Measurements from ENCODE around the gene MLH3. TPM values are rescaled to one million over a fixed set of nuclear protein-coding genes. Genes with fewer than 3 reads are reported as not detected.

Gene MLH3
- polyA plus RNA-seq, 1 of the 3 experiments (the other 2 are of a cell fraction), result 3.8 TPM

DNA sequence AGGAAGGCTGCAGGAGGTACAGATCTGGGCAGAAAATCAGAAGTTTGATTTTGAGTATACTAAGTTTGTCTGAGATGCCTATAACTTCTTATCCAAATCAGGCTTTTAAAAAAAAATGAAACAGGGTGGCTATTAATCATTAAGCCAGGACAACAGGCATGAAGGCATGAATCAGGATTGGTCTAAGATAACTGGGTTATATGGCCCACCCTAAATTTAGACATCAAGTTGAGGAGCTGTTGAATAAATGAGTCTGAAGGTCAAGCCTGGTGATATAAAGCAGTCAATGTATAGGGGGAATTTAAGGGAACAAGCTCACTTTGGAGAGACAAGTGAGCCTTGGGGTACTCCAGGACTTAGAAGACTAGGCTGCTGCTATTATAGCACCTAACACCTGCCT, 46.9 kb upstream of the MLH3 start:
- POLR2A ChIA-PET, result no interaction called here
- Histone ChIP-seq H3K79me2 (ENCODE audit: insufficient read depth) (no peaks in the 10 kb centered on the region; the same call in 1 of the 2 replicates), H3K4me1 (ENCODE audit: control insufficient read depth in 1 of 2, insufficient read depth in 2 of 2, low read depth in 1 of 2, low read length in 1 of 2) (no peaks in the 10 kb centered on the region), H3K36me3 (replicated peaks in 1 of 2; ENCODE audit: control insufficient read depth in 1 of 2, insufficient read depth in 2 of 2, low read length in 1 of 2) (peaks cover 57 to 67% of the 10 kb centered on the region in 2 experiments), H3K9ac (no peak overlapping the region), H3K9me3 (no peaks in the 10 kb centered on the region), H2AFZ (ENCODE audit: low read depth) (no peak overlapping the region), H3K4me2 (no peak overlapping the region), H3F3A (replicated peaks; ENCODE audit: insufficient read depth) (no peaks in the 10 kb centered on the region), H4K20me1 (ENCODE audit: insufficient read depth) (no peaks in the 10 kb centered on the region), H3K27ac (ENCODE audit: low read depth in 2 of 2, low read length in 1 of 2) (no peak overlapping the region), H3K4me3 (ENCODE audit: low read depth in 2 of 2, low read length in 1 of 2) (no peak overlapping the region), H3K27me3 (ENCODE audit: insufficient read depth) (no peaks in the 10 kb centered on the region), H3K9me2 (no peaks in the 10 kb centered on the region)
- DNase-seq, result no peak
- CTCF ChIA-PET, result interaction anchor here (4.5 kb wide), 1 partner anchor 10 kb away, joined by 35 read pairs; no protein-coding TSS in a partner anchor
- TF ChIP-seq, protein P1, sequence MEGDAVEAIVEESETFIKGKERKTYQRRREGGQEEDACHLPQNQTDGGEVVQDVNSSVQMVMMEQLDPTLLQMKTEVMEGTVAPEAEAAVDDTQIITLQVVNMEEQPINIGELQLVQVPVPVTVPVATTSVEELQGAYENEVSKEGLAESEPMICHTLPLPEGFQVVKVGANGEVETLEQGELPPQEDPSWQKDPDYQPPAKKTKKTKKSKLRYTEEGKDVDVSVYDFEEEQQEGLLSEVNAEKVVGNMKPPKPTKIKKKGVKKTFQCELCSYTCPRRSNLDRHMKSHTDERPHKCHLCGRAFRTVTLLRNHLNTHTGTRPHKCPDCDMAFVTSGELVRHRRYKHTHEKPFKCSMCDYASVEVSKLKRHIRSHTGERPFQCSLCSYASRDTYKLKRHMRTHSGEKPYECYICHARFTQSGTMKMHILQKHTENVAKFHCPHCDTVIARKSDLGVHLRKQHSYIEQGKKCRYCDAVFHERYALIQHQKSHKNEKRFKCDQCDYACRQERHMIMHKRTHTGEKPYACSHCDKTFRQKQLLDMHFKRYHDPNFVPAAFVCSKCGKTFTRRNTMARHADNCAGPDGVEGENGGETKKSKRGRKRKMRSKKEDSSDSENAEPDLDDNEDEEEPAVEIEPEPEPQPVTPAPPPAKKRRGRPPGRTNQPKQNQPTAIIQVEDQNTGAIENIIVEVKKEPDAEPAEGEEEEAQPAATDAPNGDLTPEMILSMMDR (IDR thresholded peaks at IDR 0.05), result no peak
- TF ChIP-seq, protein P2, sequence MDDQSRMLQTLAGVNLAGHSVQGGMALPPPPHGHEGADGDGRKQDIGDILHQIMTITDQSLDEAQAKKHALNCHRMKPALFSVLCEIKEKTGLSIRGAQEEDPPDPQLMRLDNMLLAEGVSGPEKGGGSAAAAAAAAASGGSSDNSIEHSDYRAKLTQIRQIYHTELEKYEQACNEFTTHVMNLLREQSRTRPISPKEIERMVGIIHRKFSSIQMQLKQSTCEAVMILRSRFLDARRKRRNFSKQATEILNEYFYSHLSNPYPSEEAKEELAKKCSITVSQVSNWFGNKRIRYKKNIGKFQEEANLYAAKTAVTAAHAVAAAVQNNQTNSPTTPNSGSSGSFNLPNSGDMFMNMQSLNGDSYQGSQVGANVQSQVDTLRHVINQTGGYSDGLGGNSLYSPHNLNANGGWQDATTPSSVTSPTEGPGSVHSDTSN (IDR thresholded peaks at IDR 0.05), result no peak
- TF ChIP-seq, protein P3, sequence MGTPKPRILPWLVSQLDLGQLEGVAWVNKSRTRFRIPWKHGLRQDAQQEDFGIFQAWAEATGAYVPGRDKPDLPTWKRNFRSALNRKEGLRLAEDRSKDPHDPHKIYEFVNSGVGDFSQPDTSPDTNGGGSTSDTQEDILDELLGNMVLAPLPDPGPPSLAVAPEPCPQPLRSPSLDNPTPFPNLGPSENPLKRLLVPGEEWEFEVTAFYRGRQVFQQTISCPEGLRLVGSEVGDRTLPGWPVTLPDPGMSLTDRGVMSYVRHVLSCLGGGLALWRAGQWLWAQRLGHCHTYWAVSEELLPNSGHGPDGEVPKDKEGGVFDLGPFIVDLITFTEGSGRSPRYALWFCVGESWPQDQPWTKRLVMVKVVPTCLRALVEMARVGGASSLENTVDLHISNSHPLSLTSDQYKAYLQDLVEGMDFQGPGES (IDR thresholded peaks at IDR 0.05; ENCODE audit: low read depth, low read length), result no peak
- TF ChIP-seq RAD21 (IDR thresholded peaks at IDR 0.05; ENCODE audit: low read length) (no peak), TAF1 (IDR thresholded peaks at IDR 0.05; ENCODE audit: borderline replicate concordance, low read depth, low read length) (no peak)

DNA sequence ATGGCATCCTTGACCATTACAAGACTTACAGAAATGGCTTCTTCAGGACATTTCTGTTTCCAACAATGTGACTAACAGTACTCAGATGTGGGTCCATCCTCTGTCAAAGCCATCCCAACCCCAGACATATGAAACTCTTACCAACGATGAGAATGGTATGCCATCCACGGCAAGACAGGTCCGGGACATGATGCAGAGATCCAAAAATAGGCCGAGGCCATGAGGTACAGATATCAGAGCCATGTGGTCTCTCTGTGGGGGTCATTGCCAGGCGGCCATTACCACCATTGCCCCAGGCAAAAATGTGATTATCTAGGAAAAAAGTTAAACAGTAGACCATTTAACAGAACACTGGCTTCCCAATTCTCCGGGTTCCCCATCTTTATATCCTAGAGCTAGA, 45.7 kb upstream of the MLH3 start:
- Histone ChIP-seq H3F3A (replicated peaks; ENCODE audit: insufficient read depth) (no peaks in the 10 kb centered on the region), H2AFZ (ENCODE audit: low read depth) (no peak overlapping the region), H3K27ac (ENCODE audit: low read depth in 2 of 2, low read length in 1 of 2) (no peak overlapping the region; a peak in 1 of 4 replicates), H3K9me3 (no peaks in the 10 kb centered on the region), H3K4me3 (ENCODE audit: low read depth in 2 of 2, low read length in 1 of 2) (no peak overlapping the region), H3K4me2 (no peak overlapping the region), H3K9me2 (no peaks in the 10 kb centered on the region), H3K79me2 (ENCODE audit: insufficient read depth) (no peaks in the 10 kb centered on the region; the same call in 1 of the 2 replicates), H3K4me1 (ENCODE audit: control insufficient read depth in 1 of 2, insufficient read depth in 2 of 2, low read depth in 1 of 2, low read length in 1 of 2) (no peaks in the 10 kb centered on the region), H4K20me1 (ENCODE audit: insufficient read depth) (no peaks in the 10 kb centered on the region), H3K27me3 (ENCODE audit: insufficient read depth) (no peaks in the 10 kb centered on the region), H3K9ac (no peak overlapping the region), H3K36me3 (replicated peaks in 1 of 2; ENCODE audit: control insufficient read depth in 1 of 2, insufficient read depth in 2 of 2, low read length in 1 of 2) (peaks cover 62 to 63% of the 10 kb centered on the region in 2 experiments)
- WGBS (ENCODE audit: low lambda C conversion rate), result 85% methylated on average over 6 of the region's 6 CpGs
- ChIA-PET POLR2A (no interaction called here), CTCF (interaction anchor here (1.3 to 1.5 kb wide), 2 partner anchors 9 to 151 kb away, joined by 3 to 11 read pairs; no protein-coding TSS in a partner anchor)
- TF ChIP-seq RFX5 (IDR thresholded peaks at IDR 0.05; ENCODE audit: low read length) (no peak), RCOR1 (IDR thresholded peaks at IDR 0.05; ENCODE audit: low read length) (no peak), EP300 (IDR thresholded peaks at IDR 0.05; ENCODE audit: borderline replicate concordance in 1 of 2, low read depth in 1 of 2, low read length in 1 of 2) (no peak), SMC3 (IDR thresholded peaks at IDR 0.05; ENCODE audit: low read depth, low read length) (no peak), TAF1 (IDR thresholded peaks at IDR 0.05; ENCODE audit: borderline replicate concordance, low read depth, low read length) (no peak)
- TF ChIP-seq, protein P4, sequence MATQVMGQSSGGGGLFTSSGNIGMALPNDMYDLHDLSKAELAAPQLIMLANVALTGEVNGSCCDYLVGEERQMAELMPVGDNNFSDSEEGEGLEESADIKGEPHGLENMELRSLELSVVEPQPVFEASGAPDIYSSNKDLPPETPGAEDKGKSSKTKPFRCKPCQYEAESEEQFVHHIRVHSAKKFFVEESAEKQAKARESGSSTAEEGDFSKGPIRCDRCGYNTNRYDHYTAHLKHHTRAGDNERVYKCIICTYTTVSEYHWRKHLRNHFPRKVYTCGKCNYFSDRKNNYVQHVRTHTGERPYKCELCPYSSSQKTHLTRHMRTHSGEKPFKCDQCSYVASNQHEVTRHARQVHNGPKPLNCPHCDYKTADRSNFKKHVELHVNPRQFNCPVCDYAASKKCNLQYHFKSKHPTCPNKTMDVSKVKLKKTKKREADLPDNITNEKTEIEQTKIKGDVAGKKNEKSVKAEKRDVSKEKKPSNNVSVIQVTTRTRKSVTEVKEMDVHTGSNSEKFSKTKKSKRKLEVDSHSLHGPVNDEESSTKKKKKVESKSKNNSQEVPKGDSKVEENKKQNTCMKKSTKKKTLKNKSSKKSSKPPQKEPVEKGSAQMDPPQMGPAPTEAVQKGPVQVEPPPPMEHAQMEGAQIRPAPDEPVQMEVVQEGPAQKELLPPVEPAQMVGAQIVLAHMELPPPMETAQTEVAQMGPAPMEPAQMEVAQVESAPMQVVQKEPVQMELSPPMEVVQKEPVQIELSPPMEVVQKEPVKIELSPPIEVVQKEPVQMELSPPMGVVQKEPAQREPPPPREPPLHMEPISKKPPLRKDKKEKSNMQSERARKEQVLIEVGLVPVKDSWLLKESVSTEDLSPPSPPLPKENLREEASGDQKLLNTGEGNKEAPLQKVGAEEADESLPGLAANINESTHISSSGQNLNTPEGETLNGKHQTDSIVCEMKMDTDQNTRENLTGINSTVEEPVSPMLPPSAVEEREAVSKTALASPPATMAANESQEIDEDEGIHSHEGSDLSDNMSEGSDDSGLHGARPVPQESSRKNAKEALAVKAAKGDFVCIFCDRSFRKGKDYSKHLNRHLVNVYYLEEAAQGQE (IDR thresholded peaks at IDR 0.05; ENCODE audit: low read depth, low read length), result no peak
- peak; percentile 32 for DNase-seq

Measured in SK-N-SH (cell line).